Measurements from ENCODE around the gene MCUR1. TPM values are rescaled to one million over a fixed set of nuclear protein-coding genes. Genes with fewer than 3 reads are reported as not detected.

MCUR1 gene
- total and polyA plus RNA-seq, 11 donors = 12.6 to 62.0 (median 28.0) TPM

DNA sequence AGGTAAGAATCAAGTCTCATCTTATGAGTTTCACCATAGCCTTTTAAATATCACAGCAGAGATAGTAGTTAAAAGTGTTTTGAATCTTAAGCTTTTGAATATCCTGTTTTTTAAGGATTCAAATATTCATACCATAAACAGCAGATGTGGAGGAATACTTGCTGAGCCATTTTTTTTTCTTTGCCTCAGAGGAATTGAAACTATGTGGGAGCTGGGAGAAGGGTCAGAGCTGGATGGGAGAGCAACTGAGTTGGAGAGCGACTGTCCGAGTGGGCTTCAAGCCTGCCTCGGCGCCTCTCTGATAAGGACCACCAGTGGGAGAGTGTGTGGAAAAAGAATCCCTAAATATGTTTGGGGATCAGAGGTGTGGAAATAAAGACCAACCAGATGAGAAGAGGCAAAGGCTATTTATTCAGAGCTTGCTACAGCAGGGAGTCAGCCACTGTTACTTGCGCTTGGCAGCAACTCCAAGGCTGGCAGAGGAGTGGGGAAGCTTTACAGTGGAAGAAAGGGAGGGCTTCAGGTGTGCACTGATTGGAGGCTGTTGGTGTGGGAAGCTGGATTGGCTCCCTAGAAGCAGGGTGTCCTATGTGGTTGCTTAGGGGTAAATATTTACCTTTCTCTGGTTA, 34.3 kb upstream of the MCUR1 start:
- WGBS, 4 donors = 46 to 59% (median 54%) methylated on average over 5 of the region's 5 CpGs
- DNase-seq = no peak
- ATAC-seq = no peak
- Histone ChIP-seq H3K4me3 (no peak overlapping the region), H3K9me3 (no peaks in the 10 kb centered on the region), H3K4me1 (peaks cover 0 to 5% (median 0%) of the 10 kb centered on the region in 12 donors), H3K27me3 (peaks cover 0 to 7% (median 0%) of the 10 kb centered on the region in 9 donors), H3K36me3 (no peaks in the 10 kb centered on the region), H3K27ac (no peak overlapping the region)
- TF ChIP-seq POLR2A (IDR thresholded peaks at IDR 0.05) = no peak
- TF ChIP-seq, protein P1, sequence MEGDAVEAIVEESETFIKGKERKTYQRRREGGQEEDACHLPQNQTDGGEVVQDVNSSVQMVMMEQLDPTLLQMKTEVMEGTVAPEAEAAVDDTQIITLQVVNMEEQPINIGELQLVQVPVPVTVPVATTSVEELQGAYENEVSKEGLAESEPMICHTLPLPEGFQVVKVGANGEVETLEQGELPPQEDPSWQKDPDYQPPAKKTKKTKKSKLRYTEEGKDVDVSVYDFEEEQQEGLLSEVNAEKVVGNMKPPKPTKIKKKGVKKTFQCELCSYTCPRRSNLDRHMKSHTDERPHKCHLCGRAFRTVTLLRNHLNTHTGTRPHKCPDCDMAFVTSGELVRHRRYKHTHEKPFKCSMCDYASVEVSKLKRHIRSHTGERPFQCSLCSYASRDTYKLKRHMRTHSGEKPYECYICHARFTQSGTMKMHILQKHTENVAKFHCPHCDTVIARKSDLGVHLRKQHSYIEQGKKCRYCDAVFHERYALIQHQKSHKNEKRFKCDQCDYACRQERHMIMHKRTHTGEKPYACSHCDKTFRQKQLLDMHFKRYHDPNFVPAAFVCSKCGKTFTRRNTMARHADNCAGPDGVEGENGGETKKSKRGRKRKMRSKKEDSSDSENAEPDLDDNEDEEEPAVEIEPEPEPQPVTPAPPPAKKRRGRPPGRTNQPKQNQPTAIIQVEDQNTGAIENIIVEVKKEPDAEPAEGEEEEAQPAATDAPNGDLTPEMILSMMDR (IDR thresholded peaks at IDR 0.05) = no peak
- intact Hi-C loops (cut with DNase I) = no loop called here

DNA sequence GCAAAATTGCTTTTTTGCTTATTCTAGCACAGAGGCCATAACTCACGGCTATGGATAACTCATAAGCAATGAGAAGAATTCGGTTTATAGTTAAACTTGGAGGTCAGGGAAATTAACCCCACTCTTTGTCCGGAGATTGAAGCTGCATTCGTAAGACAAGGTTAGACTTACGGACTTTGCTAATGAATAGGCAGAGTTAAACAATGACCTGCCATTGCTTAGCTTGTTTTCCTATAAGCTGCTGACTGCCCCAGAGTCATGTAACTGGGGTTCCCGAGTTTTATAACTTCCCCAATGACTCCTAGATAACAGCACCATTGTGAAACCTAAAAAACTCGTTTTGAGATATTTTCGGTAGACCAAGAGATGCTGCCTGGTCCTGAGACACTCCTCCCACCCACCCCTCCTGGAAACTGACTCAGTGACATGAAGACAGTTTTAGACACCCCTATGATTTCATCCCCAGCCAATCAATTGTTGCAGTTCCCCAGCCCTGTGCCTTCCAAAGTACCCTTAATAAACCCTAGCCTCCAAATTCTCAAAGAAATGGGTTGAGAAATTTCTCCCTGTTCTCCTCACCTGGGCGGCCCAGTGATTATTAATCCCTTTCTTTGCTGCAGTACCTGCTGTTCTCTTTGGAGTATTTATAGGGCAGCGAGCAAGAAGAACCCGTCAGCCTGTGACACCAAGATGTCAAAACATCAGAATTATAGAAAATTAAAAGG, 33.1 kb upstream of the MCUR1 start:
- 80 to 91% (median 87%) methylated on average over 11 of the region's 11 CpGs for WGBS, 4 donors
- ATAC-seq (no peak), DNase-seq (no peak)
- peaks cover 0 to 7% (median 0%) of the 10 kb centered on the region in 9 donors for H3K27me3 ChIP-seq
- no peak overlapping the region for H3K27ac ChIP-seq
- TF ChIP-seq, protein P1 (IDR thresholded peaks at IDR 0.05) = no peak
- TF ChIP-seq POLR2A (IDR thresholded peaks at IDR 0.05) = no peak
- no peaks in the 10 kb centered on the region for H3K36me3 ChIP-seq
- H3K9me3 ChIP-seq = no peaks in the 10 kb centered on the region
- H3K4me3 ChIP-seq = no peak overlapping the region
- intact Hi-C loops (cut with DNase I) = no loop called here
- peaks cover 0 to 5% (median 0%) of the 10 kb centered on the region in 12 donors for H3K4me1 ChIP-seq

DNA sequence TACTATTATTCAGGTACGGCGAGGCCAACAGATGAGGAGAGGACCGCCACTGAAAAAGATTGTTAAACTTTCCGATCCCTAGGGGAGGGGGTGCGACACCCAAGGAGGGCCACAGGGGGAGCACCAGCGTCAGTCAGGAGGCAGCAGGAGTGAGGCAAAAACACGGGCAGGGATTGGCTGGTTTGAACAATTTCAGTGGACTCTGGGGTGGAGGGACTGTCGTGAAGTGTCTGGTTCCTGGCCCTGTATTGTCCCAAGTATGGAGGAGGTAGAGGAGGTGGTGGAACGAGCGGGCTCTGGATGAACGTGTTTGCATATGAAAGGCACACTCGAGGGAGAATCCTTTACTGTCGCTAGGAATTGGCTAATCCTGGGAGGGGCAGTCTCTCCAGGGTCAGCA, 32.5 kb upstream of the MCUR1 start:
- no peak overlapping the region for H3K4me3 ChIP-seq
- 73 to 80% (median 76%) methylated on average over 13 of the region's 13 CpGs for WGBS, 4 donors
- H3K27me3 ChIP-seq = peaks cover 0 to 7% (median 0%) of the 10 kb centered on the region in 9 donors
- no peaks in the 10 kb centered on the region for H3K9me3 ChIP-seq
- ATAC-seq = no peak
- intact Hi-C loops (cut with DNase I) = no loop called here
- TF ChIP-seq POLR2A (IDR thresholded peaks at IDR 0.05) = no peak
- no peaks in the 10 kb centered on the region for H3K36me3 ChIP-seq
- no peak for DNase-seq
- H3K4me1 ChIP-seq = peaks cover 0 to 5% (median 0%) of the 10 kb centered on the region in 12 donors
- H3K27ac ChIP-seq = no peak overlapping the region

DNA sequence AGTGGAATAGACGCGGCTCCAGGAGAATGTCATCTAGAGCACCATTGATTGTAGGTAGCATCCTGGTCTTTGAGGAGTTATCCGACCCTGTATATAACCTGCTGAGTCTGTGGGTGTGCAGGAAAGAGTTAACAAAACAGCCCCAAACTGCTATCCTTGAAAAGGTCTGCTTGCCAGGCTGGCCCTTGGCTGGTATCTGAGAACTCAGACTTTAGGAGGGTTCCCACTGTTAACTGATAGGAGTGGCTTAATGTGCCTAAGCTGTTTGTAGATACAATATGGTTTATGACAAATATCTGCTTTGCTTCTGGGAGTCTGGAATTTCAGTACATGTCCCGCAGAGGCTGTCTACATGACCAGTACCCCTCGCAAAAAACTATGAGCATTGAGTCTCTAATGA, 27.6 kb upstream of the MCUR1 start:
- WGBS, 4 donors = 74 to 85% (median 77%) methylated on average over 5 of the region's 5 CpGs

More for the DNA sequence above, 27.6 kb upstream of the MCUR1 start:
- H3K4me1 ChIP-seq = no peaks in the 10 kb centered on the region
- ATAC-seq (no peak), DNase-seq (no peak)
- no peaks in the 10 kb centered on the region for H3K9me3 ChIP-seq
- peaks cover 0 to 5% (median 0%) of the 10 kb centered on the region in 9 donors for H3K27me3 ChIP-seq
- intact Hi-C loops (cut with DNase I) = no loop called here
- H3K27ac ChIP-seq = no peak overlapping the region
- no peaks in the 10 kb centered on the region for H3K36me3 ChIP-seq
- no peak overlapping the region for H3K4me3 ChIP-seq
- TF ChIP-seq, protein P1 (IDR thresholded peaks at IDR 0.05) = no peak
- TF ChIP-seq POLR2A (IDR thresholded peaks at IDR 0.05) = no peak

Data from heart left ventricle (tissue), 16 donors.